Lower leg skin (tissue), 4 donors: Measurements from ENCODE around the gene UPK3B. TPM values are rescaled to one million over a fixed set of nuclear protein-coding genes. Genes with fewer than 3 reads are reported as not detected.
A peak's percentile ranks its signal among the peaks of the same experiment; 100 is the strongest.
"Not testable (repeated sequence)": the region's sequence is repeated elsewhere in the genome, so short reads cannot be mapped to it uniquely, and the experiment has no call there.

Source experiments
- DNase-seq, 2 donors: peaks; one replicate each; pipeline ENCODE4 v3.0.0-alpha.2; 2019; ENCODE audit warnings: low spot score in 2 of 2
- H3K4me3 ChIP-seq: fragments of 200-600 bp; sonication (generic); 2 replicates; pipeline ENCODE4 v1.5.1; 2017; ENCODE audit warnings: mild to moderate bottlenecking, low read depth; ENCODE audit not compliant: poor library complexity, severe bottlenecking
- CTCF ChIP-seq, 3 donors: fragments of 450-650 bp; IDR thresholded peaks; one replicate each; pipeline ENCODE4 v1.5.1; 2016; ENCODE audit warnings: antibody characterized with exemption in 3 of 3, mild to moderate bottlenecking in 3 of 3, moderate library complexity in 2 of 3
- POLR2A ChIP-seq, 2 donors: fragments of 450-650 bp; IDR thresholded peaks; one replicate each; pipeline ENCODE4 v1.6.1; 2016 to 2017; ENCODE audit warnings: antibody characterized with exemption in 2 of 2, mild to moderate bottlenecking in 1 of 2, moderate library complexity in 1 of 2
- WGBS, 2 donors: methylation state at CpG; one replicate each; pipeline ENCODE4 v1.1.5; 2018; 5-methylcytosine and 5-hydroxymethylcytosine counted together
- intact Hi-C: fragments of 100-400 bp; cut with DNase I; formaldehyde crosslinking; loops from one replicate; pipeline ENCODE4 v1.15.0; 2023; ENCODE audit warnings: low total_unique reads
- total RNA-seq, 4 donors: library from RNA; depleted of rRNA; stranded (reverse); fragments of >200 nt; gene quantifications; one replicate each; pipeline ENCODE4 v1.1.0, GENCODE V29; 2016

The UPK3B gene
- total RNA-seq, 4 donors from 2014 or later: 1.6 to 2.6 (median 2.0) TPM

GRCh38 chr7:76512941-76513816 is 2.8 kb downstream of the UPK3B start:
- intact Hi-C loops: no loop called here
- peak in 1 of 2 donors; percentile 86 for DNase-seq
- TF ChIP-seq POLR2A (IDR thresholded peaks at IDR 0.05) (no peak), CTCF (IDR thresholded peaks at IDR 0.05) (no peak)
- WGBS, 2 donors: 55 to 60% methylated on average over 20 to 21 of the region's 21 CpGs
- H3K4me3 ChIP-seq: no peak overlapping the region

DNA sequence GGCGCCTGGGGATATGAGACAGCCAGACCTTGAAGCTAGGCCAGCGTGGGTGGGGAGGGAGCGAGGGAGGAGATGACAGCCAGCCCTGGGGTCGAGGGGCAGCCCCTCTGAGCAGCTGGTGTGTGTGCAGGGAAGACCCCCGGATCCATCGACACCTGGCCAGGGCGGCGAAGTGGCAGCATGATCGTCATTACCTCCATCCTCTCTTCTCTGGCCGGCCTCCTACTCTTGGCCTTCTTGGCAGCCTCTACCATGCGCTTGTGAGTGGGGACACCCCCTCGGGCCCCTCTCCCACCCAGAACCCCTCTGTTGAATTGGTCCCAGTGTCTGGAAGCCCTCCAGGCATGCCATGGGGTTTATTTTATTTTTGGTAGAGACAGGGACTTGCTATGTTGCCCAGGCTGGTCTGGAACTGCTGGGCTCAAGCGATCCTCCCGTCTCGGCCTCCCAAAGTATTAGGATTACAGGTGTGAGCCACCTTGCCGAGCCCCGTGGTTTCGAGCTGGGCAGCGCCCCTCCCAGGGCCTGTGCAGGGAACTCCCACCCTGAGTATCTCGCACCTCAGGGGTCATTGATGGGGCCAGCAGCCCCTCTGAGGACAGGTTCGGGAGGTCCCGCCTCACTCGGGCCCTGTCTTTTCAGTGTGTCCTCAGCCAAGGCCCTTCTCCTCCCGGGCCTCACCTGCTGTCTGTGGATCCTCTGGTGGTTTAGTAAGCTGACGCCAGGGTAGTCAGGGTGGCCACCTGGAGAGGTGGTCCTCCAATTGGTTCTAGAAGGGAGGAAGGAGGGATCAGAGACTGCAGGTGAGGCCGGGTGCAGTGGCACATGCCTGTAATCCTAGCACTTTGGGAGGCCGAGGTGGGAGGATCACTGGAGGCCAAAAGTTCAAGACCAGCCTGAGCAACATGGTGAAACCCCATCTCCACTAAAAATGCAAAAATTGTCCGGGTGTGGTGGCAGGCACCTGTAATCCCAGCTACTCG is 3.8 kb downstream of the UPK3B start:
- 91 to 94% methylated on average over 29 of the region's 29 CpGs for WGBS, 2 donors
- no peak overlapping the region for H3K4me3 ChIP-seq
- DNase-seq: peak in 1 of 2 donors; percentile 84
- intact Hi-C loops: no loop called here
- TF ChIP-seq POLR2A (IDR thresholded peaks at IDR 0.05): no peak
- TF ChIP-seq CTCF (IDR thresholded peaks at IDR 0.05): no peak

- no peak overlapping the region for H3K4me3 ChIP-seq
- DNase-seq: peak in 1 of 2 donors; percentile 78
- intact Hi-C loops: no loop called here
- TF ChIP-seq CTCF (IDR thresholded peaks at IDR 0.05) (no peak), POLR2A (IDR thresholded peaks at IDR 0.05) (no peak)
- 78 to 86% methylated on average over 11 to 16 of the region's 16 CpGs for WGBS, 2 donors
These were observed 4.8 kb downstream of the UPK3B start for GRCh38 chr7:76514926-76515771.

DNA sequence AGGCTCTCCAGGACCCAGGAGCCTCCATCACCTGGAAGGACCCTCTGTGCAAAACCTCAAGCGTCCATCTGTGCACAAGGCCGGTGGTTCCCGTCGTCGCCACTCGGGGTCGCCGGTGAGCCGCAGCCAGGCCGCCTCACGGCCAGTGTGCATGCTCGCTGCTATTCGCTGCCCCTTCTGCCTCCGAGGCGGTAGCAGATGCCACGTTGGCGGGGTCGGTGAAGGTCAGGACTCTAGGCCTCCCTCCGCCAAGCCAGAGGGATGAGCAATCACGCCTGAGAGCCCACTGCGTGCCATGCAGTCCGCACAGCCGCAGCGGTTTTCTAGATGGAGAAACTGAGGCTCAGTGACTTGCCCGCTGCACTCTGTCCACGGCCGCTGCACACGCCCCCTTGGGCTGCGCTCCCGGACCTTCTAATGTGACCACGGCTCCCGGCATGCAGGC is 5.7 kb downstream of the UPK3B start:
- peak in 1 of 2 donors; percentile 85 for DNase-seq
- no peak overlapping the region for H3K4me3 ChIP-seq
- TF ChIP-seq POLR2A (IDR thresholded peaks at IDR 0.05) (no peak), CTCF (IDR thresholded peaks at IDR 0.05) (no peak)
- intact Hi-C loops: no loop called here
- WGBS, 2 donors: 44% methylated on average over 32 of the region's 32 CpGs; no CpG with 5 or more reads in 1 of the 2 donors

- WGBS, 2 donors: 94% methylated on average over 6 of the region's 6 CpGs; no CpG with 5 or more reads in 1 of the 2 donors
- intact Hi-C loops, DNase-seq, H3K4me3 ChIP-seq: not testable (repeated sequence)
These were observed 6.6 kb downstream of the UPK3B start for GRCh38 chr7:76516932-76517331.

DNA sequence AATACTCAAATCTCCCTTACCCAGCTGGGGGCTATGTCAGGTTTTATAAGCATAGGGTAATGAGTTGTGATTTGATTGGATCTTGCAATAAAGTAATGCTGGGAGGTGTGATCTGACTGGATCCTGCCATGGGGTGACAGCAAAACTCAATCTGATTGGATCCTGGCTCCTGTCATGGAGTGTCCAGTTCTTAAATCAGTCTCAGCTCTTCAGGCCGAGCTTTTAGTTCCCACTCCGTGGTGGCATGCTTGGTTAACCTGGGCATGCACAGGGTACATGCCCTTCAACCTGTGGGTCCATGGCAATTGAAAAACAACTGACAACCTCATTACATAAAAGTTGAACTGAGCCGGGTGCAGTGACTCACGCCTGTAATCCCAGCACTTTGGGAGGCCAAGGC is 15.8 kb downstream of the UPK3B start:
- H3K4me3 ChIP-seq, intact Hi-C loops, DNase-seq: not testable (repeated sequence)
- 94% methylated on average over 2 of the region's 4 CpGs; no CpG with 5 or more reads in 1 of the 2 donors for WGBS, 2 donors

DNA sequence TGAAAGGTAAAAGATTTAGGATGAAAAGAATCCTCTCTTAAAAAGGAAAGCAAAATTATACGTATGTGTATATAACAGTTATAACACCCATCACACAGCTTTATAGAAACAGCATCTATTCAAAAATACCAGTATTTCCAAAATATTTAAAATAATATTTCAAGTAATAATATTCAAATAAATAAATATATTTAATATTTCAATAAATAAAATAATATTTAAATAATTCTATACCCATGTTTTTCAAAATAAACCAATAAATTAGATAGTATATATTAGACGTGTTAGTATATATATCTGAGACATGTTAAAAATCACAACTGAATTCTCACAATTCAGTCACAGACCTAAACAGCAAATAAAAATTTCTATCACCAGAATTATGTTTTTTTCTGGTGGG is 21.3 kb downstream of the UPK3B start:
- WGBS, 2 donors: 97% methylated on average over 2 of the region's 2 CpGs; no CpG with 5 or more reads in 1 of the 2 donors
- H3K4me3 ChIP-seq, DNase-seq, intact Hi-C loops: not testable (repeated sequence)

GRCh38 chr7:76543197-76543596 is 32.8 kb downstream of the UPK3B start, which contains the start of gene SPDYE16:
Gene SPDYE16 (minus strand): TSS chr7:76543297. CDS start chr7:76541459, 1,838 bp downstream.
- intact Hi-C loops: not testable (repeated sequence)
- no CpG with 5 or more reads among the region's 8 CpGs for WGBS, 2 donors

More at GRCh38 chr7:76543197-76543596, 32.8 kb downstream of the UPK3B start, which contains the start of gene SPDYE16:
- DNase-seq, H3K4me3 ChIP-seq: not testable (repeated sequence)
